DOHH2 (cell line): ENCODE data around the gene TAPBPL.
"Not testable (repeated sequence)": the region's sequence is repeated elsewhere in the genome, so short reads cannot be mapped to it uniquely, and the experiment has no call there.

Experiments used
- H3F3A ChIP-seq: fragments of 200-600 bp; sonication (generic), shearing (Covaris generic); 2 replicates; pipeline ENCODE4 v1.6.0; 2016; ENCODE audit warnings: antibody characterized with exemption, mild to moderate bottlenecking; ENCODE audit not compliant: control insufficient read depth, insufficient read depth
- H3K27ac ChIP-seq: fragments of 200-600 bp; sonication (generic); 2 replicates; pipeline ENCODE4 v1.5.1; 2014; ENCODE audit warnings: low read depth, mild to moderate bottlenecking, low read length, moderate library complexity
- H3K27me3 ChIP-seq: fragments of 200-600 bp; sonication (generic); 2 replicates; pipeline ENCODE4 v1.6.1; 2014; ENCODE audit warnings: mild to moderate bottlenecking, low read length, mixed read lengths; ENCODE audit not compliant: control insufficient read depth
- H3K36me3 ChIP-seq: fragments of 200-600 bp; sonication (generic); 2 replicates; pipeline ENCODE4 v1.6.1; 2014; ENCODE audit warnings: mild to moderate bottlenecking, low read length, moderate library complexity, mixed read lengths; ENCODE audit not compliant: control insufficient read depth
- H3K4me1 ChIP-seq: fragments of 200-600 bp; sonication (generic); 2 replicates; pipeline ENCODE4 v1.6.1; 2014; ENCODE audit warnings: mild to moderate bottlenecking, low read length, mixed read lengths; ENCODE audit not compliant: control insufficient read depth
- H3K4me2 ChIP-seq: fragments of 200-600 bp; sonication (generic); 2 replicates; pipeline ENCODE4 v1.6.0; 2014; ENCODE audit warnings: mild to moderate bottlenecking, low read length, moderate library complexity
- H3K4me3 ChIP-seq: fragments of 200-600 bp; sonication (generic); 2 replicates; pipeline ENCODE4 v1.5.1; 2014; ENCODE audit warnings: mild to moderate bottlenecking, low read length, mixed read lengths
- H3K79me2 ChIP-seq: fragments of 200-600 bp; sonication (generic); 2 replicates; pipeline ENCODE4 v1.6.1; 2014; ENCODE audit warnings: mild to moderate bottlenecking, low read length, mixed read lengths; ENCODE audit not compliant: control insufficient read depth
- H3K9me2 ChIP-seq: fragments of 200-600 bp; sonication (generic); replicated peaks from 2 replicates; pipeline ENCODE4 v1.6.1; 2014; ENCODE audit warnings: mild to moderate bottlenecking, low read length, mixed read lengths; ENCODE audit not compliant: control insufficient read depth
- H3K9me3 ChIP-seq: fragments of 200-600 bp; sonication (generic); 2 replicates; pipeline ENCODE4 v1.6.1; 2014; ENCODE audit warnings: antibody characterized with exemption, low read length, mixed read lengths; ENCODE audit not compliant: control insufficient read depth, insufficient read depth
- H4K20me1 ChIP-seq: fragments of 200-600 bp; sonication (generic); 2 replicates; pipeline ENCODE4 v1.6.0; 2014; ENCODE audit warnings: low read depth, mild to moderate bottlenecking, antibody characterized with exemption, low read length, moderate library complexity; ENCODE audit not compliant: control insufficient read depth, insufficient read depth
- CTCF ChIP-seq: fragments of 200-600 bp; sonication (generic); IDR thresholded peaks from one replicate; pipeline ENCODE4 v1.5.1; 2014; ENCODE audit warnings: antibody characterized with exemption, mild to moderate bottlenecking, low read depth, low read length; ENCODE audit not compliant: poor library complexity, severe bottlenecking
- EZH2phosphoT487 ChIP-seq: fragments of 200-600 bp; sonication (generic); IDR thresholded peaks from 2 replicates; pipeline ENCODE4 v1.6.1; 2017; ENCODE audit warnings: borderline replicate concordance, mild to moderate bottlenecking, antibody characterized with exemption, low read length, moderate library complexity, mixed read lengths

TAPBPL gene

GRCh38 chr12:6424866-6425265 lies 27.0 kb upstream of the TAPBPL start:
- H3K4me3 ChIP-seq: peak overlapping the region; percentile 51
- H3K79me2 ChIP-seq: no peaks in the 10 kb centered on the region
- peaks cover 51% of the 10 kb centered on the region for H3F3A ChIP-seq
- peak overlapping the region; percentile 90 for H3K4me2 ChIP-seq
- H3K27ac ChIP-seq: peak overlapping the region; percentile 98
- no peaks in the 10 kb centered on the region for H3K9me2 ChIP-seq
- peaks cover 69% of the 10 kb centered on the region for H3K4me1 ChIP-seq
- no peaks in the 10 kb centered on the region for H4K20me1 ChIP-seq
- no peaks in the 10 kb centered on the region for H3K36me3 ChIP-seq
- H3K27me3 ChIP-seq: peaks cover 3% of the 10 kb centered on the region; the same call in 1 of the 2 replicates
- no peaks in the 10 kb centered on the region for H3K9me3 ChIP-seq
- TF ChIP-seq EZH2phosphoT487 (no peak), CTCF (no peak)

- no peaks in the 10 kb centered on the region for H3K9me3 ChIP-seq
- H3K4me3 ChIP-seq: peak overlapping the region; percentile 71
- H3K4me1 ChIP-seq: peaks cover 79% of the 10 kb centered on the region
- no peaks in the 10 kb centered on the region for H3K9me2 ChIP-seq
- TF ChIP-seq CTCF (no peak), EZH2phosphoT487 (no peak)
- peaks cover 56% of the 10 kb centered on the region for H3F3A ChIP-seq
- H3K27ac ChIP-seq: peak overlapping the region; percentile 98
- H3K4me2 ChIP-seq: peak overlapping the region; percentile 90
- H3K27me3 ChIP-seq: peaks cover under 1% of the 10 kb centered on the region; the same call in 1 of the 2 replicates
- H3K36me3 ChIP-seq: no peaks in the 10 kb centered on the region
- no peaks in the 10 kb centered on the region for H3K79me2 ChIP-seq
- no peaks in the 10 kb centered on the region for H4K20me1 ChIP-seq
Observed at GRCh38 chr12:6425590-6426531, 26.0 kb upstream of the TAPBPL start.

DNA sequence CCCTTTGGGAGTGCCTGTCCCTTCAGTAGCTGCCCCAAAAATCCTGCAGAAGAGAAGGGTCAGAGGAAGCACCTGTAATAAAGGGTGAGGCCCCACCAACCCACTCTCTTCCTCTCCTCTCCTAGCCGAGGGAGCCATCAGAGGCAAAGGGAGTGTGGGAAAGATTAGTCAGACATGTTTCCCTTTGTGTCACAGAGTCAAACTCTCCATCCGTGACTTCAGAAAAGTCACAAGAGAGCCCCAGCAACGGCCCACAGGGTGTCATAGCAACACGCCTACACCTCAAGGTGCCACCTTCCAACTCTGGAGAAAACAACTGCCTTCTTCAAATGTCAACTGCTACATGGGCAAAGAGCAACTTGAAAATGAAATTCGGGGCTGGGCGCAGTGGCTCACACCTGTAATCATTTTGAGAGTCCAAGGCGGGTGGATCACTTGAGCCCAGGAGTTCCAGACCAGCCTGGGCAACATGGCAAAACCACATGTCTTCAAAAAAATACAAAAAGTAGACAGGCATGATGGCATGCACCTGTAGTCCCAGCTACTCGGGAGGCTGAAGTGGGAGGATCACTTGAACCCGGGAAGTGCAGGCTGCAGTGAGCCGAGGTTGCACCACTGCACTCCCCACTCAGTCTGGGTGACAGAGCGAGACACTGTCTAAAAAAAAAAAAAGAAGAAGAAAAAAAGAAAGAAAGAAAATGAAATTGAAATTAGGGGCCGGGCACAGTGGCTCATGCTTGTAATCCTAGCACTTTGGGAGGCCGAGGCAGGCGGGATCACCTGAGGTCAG lies 24.8 kb upstream of the TAPBPL start:
- no peaks in the 10 kb centered on the region for H3K9me3 ChIP-seq
- no peaks in the 10 kb centered on the region for H3K36me3 ChIP-seq
- H3K27me3 ChIP-seq: no peaks in the 10 kb centered on the region
- H3K27ac ChIP-seq: peak overlapping the region; percentile 98
- peaks cover 91% of the 10 kb centered on the region for H3K4me1 ChIP-seq
- H3F3A ChIP-seq: peaks cover 67% of the 10 kb centered on the region
- peak overlapping the region; percentile 71 for H3K4me3 ChIP-seq
- H3K4me2 ChIP-seq: peak overlapping the region; percentile 90
- no peaks in the 10 kb centered on the region for H3K9me2 ChIP-seq
- no peaks in the 10 kb centered on the region for H3K79me2 ChIP-seq
- TF ChIP-seq CTCF: no peak
- no peaks in the 10 kb centered on the region for H4K20me1 ChIP-seq

DNA sequence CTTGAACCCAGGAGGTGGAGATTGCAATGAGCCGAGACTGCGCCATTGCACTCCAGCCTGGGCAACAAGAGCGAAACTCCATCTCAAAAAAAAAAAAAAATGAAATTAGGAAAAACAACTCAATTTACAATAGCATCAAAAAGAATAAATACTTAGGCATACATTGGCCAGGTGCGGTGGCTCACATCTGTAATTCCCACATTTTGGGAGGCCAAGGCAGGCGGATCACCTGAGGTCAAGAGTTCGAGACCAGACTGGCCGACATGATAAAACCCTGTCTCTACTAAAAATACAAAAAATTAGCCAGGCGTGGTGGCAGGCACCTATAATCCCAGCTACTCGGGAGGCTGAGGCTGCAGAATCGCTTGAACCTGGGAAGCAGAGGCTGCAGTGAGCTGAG lies 24.0 kb upstream of the TAPBPL start:
- H3K27me3 ChIP-seq, H3K36me3 ChIP-seq, H3K9me2 ChIP-seq, H3K9me3 ChIP-seq, H4K20me1 ChIP-seq, H3K79me2 ChIP-seq: not testable (repeated sequence)
- peak overlapping the region; percentile 71 for H3K4me3 ChIP-seq
- H3K4me1 ChIP-seq: peaks cover 98% of the 10 kb centered on the region
- H3F3A ChIP-seq: peaks cover 73% of the 10 kb centered on the region
- H3K4me2 ChIP-seq: peak overlapping the region; percentile 90
- peak overlapping the region; percentile 98 for H3K27ac ChIP-seq
